NCI-H1694 treated with DMSO at 0.1 percent for 48 hours (cell line): ENCODE results near the gene CNTN2.
A peak's percentile ranks its signal among the peaks of the same experiment; 100 is the strongest.

Source experiments
- DNase-seq: peaks from one replicate; lab custom pipeline; 2025; lab: John Stamatoyannopoulos, UW

The CNTN2 gene

DNA sequence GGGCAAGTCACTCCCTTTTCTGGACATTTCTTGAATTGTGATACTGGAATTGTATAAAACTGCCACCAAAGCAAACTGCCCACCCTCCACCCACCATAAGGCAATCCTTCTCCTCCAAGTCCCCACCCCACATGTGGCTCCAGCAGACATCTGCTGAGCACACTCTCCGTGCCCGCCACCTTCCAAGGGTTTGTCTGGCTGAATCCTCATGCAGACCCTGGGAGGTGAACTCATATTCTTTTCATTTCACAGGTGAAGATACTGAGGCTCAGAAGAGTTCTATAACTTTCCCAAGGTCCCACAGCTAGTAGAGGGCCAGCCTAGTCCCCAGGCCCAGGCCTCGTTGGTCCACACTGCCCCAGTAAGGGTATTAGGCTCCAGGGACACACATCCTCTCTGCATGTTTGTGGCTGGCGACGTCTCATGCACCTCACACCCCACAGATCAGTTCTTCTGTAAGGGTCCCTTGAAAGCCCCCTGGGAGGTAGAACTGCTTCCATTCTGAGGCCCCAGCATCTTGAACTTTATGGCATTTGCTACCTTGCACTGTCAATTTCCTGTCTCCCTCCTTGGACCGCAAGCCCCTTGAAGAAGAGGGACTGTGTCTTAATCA is 14.1 kb downstream of the CNTN2 start:
- no peak for DNase-seq

DNA sequence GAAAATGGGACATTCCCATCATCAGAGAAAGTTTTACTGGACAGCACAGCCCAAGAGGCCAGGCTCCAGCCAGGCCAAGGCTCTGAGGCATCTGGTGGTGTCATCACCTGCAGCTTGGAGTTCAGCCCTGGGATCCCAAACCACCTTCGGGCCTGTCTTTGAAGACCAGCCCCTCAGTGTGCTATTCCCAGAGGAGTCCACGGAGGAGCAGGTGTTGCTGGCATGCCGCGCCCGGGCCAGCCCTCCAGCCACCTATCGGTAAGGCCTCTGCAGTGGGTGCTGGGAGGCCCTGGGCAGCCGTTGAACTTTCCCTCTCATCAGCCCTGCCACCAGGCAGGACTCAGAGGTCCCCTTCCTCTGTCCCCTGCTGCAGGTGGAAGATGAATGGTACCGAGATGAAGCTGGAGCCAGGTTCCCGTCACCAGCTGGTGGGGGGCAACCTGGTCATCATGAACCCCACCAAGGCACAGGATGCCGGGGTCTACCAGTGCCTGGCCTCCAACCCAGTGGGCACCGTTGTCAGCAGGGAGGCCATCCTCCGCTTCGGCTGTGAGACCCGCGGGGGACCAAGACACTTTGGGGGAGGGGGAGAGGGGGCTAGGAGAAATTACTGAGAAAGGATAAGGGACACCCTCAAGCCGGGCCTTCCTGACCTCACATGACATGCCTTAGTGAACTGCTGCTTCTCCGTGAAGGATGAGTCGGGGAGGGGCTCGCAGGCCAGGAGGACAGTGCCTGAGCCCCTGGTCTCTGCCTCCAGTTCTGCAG is 15.0 kb downstream of the CNTN2 start:
- no peak for DNase-seq

GRCh38 chr1:205058853-205059252 is 15.8 kb downstream of the CNTN2 start:
- DNase-seq: no peak

DNA sequence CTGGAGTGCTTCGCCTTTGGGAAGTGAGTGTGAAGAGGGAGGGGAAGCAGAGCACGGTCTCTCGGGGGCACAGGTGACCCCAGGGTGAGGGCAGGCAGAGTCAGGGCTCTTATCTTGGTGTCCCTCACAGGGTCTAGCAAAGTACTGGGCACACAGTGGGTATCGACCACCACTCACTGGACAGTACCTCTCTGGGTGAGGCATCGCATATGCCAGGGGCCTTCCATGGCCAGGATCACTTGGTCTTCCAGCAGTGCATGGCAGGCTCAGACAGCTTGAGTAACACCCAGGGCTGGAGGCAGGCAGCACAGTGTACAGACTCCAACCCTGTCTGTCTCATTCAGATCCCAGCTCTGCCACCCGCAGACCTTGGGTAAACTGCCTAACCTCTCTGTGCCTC is 16.6 kb downstream of the CNTN2 start:
- no peak for DNase-seq

DNA sequence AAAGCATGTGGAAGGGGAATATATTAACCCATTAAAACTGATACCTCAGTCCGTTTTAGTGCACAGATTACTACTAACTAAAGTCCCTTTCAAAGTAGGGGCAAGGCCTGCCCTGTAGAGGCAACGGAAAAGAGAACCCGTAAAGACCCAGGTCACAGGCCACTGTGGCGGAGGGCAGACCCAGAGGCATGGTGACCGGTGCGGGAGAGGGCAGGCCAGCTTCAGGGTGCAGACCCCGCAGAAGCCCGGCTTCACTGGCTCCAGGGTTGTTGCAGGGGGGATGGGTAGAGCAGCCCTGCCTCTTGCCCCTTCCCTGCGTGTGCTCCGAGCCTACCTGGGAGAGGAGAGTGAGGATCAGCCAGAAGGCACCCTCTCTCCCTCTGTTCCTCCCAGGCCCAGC is 17.7 kb downstream of the CNTN2 start:
- no peak for DNase-seq

- DNase-seq: no peak
Observed at GRCh38 chr1:205061227-205061626, 18.2 kb downstream of the CNTN2 start.

GRCh38 chr1:205061665-205062069 is 18.7 kb downstream of the CNTN2 start:
- DNase-seq: peak; percentile 79

GRCh38 chr1:205062319-205062718 is 19.3 kb downstream of the CNTN2 start:
- no peak for DNase-seq

GRCh38 chr1:205062895-205063294 is 19.9 kb downstream of the CNTN2 start:
- no peak for DNase-seq

- DNase-seq: no peak
Observed at GRCh38 chr1:205064301-205064700, 21.3 kb downstream of the CNTN2 start.

DNA sequence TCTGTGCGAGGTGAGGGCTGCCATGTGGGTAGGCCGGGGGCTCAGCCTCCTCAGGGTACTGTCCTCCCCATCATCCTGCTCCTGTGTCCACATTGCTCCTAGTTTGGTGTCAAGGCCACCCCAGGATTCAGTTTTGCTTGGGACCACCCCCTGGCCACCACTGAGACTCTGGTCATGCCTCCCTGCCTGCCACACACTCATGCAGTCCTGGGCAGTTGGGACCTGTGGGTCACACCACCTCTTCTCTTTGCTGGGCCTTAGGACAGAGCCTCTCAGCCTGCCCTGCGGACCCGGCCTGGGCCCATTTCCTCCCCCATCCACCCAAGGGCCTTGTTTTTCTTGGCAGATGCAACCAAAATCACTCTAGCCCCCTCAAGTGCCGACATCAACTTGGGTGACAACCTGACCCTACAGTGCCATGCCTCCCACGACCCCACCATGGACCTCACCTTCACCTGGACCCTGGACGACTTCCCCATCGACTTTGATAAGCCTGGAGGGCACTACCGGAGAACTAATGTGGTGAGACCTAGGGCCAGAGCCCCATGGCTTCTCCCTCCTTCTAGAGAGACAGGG is 21.8 kb downstream of the CNTN2 start:
- DNase-seq: no peak

GRCh38 chr1:205065666-205066065 is 22.7 kb downstream of the CNTN2 start:
- no peak for DNase-seq

GRCh38 chr1:205066141-205066818 is 23.3 kb downstream of the CNTN2 start:
- no peak for DNase-seq

- no peak for DNase-seq
Observed at GRCh38 chr1:205067031-205067430, 24.0 kb downstream of the CNTN2 start.

- no peak for DNase-seq
Observed at GRCh38 chr1:205068001-205068400, 25.0 kb downstream of the CNTN2 start.

DNA sequence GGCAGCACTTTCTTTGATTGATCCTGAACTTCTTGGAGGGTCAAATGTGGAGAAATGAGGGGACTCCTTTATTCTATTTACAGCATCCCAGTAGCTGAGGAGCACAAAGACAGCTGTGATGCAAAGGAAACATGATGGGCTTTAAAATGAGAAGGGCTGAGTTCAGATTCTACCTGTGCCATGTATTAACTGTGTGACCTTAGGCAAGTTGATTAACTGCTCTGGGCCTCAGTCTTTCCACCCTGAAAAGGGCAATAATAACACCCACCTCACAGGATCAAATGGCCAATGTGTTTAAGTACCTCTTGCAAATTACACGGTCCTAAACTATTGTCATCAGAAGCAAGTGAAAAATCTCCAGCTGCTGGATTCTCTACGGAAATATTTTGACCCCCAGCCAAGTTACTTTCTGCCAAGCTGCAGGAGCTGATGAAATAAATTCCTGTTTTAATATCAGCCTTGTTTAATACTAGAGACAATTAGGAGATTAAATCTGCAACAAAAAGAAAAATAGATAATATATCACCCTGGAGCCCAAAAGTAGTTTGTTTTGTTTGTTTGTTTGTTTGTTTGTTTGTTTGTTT is 25.5 kb downstream of the CNTN2 start:
- DNase-seq: no peak

DNA sequence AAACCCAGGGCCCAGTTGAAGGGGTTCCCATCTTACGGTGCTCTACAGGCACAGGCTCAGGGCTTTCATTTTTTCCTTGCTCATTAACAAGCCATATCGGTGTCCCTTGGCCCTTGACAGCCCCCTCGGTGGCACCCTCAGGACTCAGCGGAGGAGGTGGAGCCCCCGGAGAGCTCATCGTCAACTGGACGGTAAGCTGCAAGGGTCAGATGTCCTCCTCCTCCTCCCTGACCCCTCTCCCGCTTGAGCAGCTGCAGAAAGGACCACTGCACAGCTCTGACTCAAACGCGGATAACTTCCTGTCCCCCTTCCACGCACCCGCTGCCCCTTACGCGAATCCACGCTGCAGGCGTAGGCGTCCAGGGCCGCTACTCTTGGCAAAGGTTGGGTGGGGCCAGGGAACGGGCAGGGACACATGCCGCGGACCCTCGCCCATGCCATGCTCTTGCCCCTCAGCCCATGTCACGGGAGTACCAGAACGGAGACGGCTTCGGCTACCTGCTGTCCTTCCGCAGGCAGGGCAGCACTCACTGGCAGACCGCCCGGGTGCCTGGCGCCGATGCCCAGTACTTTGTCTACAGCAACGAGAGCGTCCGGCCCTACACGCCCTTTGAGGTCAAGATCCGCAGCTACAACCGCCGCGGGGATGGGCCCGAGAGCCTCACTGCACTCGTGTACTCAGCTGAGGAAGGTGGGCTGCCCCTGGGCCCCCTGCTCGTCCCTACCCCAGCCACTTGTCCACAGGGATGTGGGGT is 26.5 kb downstream of the CNTN2 start:
- DNase-seq: no peak

DNA sequence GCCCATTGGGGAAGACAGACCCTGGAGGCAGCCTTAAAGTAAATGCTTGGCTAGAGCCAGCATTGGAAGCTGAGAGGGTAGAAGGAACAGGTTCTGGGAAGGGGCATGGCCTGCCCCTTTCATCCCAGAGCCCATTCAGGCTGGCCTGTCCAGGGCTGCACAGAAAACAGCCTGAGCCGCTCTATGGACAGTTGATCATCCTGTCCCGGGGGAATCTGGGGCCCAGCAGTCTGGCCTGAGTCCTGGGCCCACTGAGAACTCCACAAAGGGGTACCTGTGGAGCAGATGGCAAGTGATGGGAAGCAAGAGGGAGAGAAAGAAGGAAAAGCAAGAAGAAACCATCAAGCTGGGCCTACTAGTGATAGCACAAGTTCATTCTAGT is 28.0 kb downstream of the CNTN2 start:
- no peak for DNase-seq

DNA sequence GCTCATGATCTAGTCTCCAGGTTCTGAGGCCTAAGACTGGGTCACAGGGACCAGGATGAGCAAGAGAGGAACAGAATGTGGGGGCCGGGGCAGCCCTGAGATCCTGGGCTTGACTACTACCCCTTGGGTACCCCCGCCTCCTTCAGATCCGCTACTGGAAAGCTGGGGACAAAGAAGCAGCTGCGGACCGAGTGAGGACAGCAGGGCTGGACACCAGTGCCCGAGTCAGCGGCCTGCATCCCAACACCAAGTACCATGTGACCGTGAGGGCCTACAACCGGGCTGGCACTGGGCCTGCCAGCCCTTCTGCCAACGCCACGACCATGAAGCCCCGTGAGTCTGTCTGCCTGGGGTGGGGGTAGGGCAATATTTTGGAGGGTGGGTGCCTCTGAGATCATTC is 28.8 kb downstream of the CNTN2 start:
- no peak for DNase-seq

- DNase-seq: no peak
Observed at GRCh38 chr1:205072286-205072685, 29.3 kb downstream of the CNTN2 start.

GRCh38 chr1:205072881-205073280 is 29.9 kb downstream of the CNTN2 start:
- no peak for DNase-seq

DNA sequence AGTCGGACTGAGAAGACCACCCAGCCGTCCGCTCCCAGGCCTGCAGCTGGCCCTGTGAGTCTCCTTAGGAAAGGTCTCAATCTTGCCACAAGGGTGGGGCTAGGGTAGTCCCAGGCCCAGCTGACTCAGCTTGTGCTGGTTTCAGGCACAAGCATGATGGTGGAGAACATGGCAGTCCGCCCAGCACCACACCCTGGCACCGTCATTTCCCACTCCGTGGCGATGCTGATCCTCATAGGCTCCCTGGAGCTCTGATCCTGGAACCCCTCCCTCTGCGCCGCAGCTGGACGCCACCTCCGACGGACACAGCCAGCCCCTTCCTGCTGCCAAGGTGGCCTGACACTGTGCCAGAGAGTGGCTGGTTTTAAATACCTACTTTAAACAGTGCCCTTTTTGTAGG is 30.5 kb downstream of the CNTN2 start:
- DNase-seq: no peak
